Osteocyte (in vitro differentiated cells): Measurements from ENCODE around the gene SLC13A3. TPM values are rescaled to one million over a fixed set of nuclear protein-coding genes. Genes with fewer than 3 reads are reported as not detected.

Experiments used
- DNase-seq: peaks from one replicate; pipeline ENCODE4 v3.0.0; 2021; ENCODE audit warnings: mixed read lengths; ENCODE audit not compliant: unreplicated experiment; ENCODE audit errors: extremely low spot score
- H3K27ac Mint-ChIP-seq: one replicate; pipeline ENCODE4 v1.8.0; 2021; ENCODE audit warnings: mild to moderate bottlenecking, mixed read lengths; ENCODE audit not compliant: unreplicated experiment
- H3K27me3 Mint-ChIP-seq: one replicate; pipeline ENCODE4 v1.8.0; 2021; ENCODE audit warnings: mixed read lengths; ENCODE audit not compliant: unreplicated experiment
- H3K36me3 Mint-ChIP-seq: one replicate; pipeline ENCODE4 v1.8.0; 2021; ENCODE audit warnings: mixed read lengths; ENCODE audit not compliant: unreplicated experiment
- H3K4me1 Mint-ChIP-seq: one replicate; pipeline ENCODE4 v1.8.0; 2021; ENCODE audit warnings: mixed read lengths; ENCODE audit not compliant: unreplicated experiment
- H3K4me3 Mint-ChIP-seq: one replicate; pipeline ENCODE4 v1.8.0; 2021; ENCODE audit warnings: mild to moderate bottlenecking, moderate library complexity, mixed read lengths; ENCODE audit not compliant: unreplicated experiment
- H3K9me3 Mint-ChIP-seq: one replicate; pipeline ENCODE4 v1.8.0; 2021; ENCODE audit warnings: mixed read lengths; ENCODE audit not compliant: unreplicated experiment
- total RNA-seq: library from RNA; stranded (reverse); gene quantifications from 2 replicates; pipeline ENCODE4 v1.2.1, GENCODE V29; 2021
- TF ChIP-seq, protein P1 (sequence below): fragments of 200-600 bp; sonication (generic); IDR thresholded peaks from 2 replicates; pipeline ENCODE4 v1.5.0; 2021; ENCODE audit warnings: antibody characterized with exemption, mild to moderate bottlenecking, moderate library complexity

The SLC13A3 gene
- total RNA-seq, 1 donor from 2014 or later, result 1.8 TPM

DNA sequence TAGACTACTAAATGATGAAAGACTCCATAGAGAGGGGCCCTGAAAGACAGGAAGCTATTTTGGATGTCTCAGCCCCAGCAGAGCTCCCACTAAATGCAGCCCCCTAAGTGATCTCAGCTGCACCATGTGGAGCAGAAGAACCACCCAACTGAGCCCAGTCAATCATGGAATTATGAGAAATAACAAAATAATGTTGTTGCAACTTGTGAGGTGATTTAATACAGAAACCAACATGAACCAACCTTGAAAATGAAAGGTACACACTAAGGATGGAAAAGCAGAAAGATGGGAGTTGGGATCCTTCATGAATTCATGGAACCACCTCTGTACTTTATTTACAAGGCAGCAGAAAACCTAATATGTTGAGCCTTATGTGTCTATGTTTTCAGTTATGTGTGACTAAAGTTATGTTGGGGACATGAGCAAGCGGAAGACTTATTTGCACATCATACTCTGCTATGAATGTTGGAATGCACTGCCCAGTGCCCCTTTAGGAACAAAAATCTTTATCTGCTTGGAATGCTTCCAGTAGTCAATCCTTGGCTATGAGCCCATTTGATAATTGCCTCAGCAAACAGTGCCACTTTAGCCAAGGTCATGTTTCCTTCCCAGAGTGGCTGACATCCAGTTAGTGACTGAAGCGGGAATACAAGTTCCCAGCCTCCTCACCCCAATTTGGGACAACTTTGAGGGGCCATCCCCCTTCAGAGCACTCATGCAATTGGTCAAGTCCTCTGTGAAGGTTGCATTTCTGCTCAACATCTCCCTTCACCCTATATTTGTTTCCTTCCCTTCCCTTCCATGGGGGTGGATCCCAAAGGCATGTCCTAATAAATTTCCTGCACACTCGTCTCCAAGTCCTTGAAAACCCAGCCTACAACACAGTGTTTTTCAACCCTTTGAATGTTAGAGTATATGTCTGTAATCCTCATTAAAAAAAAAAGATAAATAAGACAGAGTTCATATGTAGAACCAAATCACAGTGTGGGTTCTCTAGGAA, 19.6 kb upstream of the SLC13A3 start:
- H3K36me3 Mint-ChIP-seq, result no peaks in the 10 kb centered on the region
- no peak overlapping the region for H3K4me3 Mint-ChIP-seq
- no peak overlapping the region for H3K27ac Mint-ChIP-seq
- DNase-seq, result no peak
- TF ChIP-seq, protein P1, sequence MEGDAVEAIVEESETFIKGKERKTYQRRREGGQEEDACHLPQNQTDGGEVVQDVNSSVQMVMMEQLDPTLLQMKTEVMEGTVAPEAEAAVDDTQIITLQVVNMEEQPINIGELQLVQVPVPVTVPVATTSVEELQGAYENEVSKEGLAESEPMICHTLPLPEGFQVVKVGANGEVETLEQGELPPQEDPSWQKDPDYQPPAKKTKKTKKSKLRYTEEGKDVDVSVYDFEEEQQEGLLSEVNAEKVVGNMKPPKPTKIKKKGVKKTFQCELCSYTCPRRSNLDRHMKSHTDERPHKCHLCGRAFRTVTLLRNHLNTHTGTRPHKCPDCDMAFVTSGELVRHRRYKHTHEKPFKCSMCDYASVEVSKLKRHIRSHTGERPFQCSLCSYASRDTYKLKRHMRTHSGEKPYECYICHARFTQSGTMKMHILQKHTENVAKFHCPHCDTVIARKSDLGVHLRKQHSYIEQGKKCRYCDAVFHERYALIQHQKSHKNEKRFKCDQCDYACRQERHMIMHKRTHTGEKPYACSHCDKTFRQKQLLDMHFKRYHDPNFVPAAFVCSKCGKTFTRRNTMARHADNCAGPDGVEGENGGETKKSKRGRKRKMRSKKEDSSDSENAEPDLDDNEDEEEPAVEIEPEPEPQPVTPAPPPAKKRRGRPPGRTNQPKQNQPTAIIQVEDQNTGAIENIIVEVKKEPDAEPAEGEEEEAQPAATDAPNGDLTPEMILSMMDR, result no peak
- H3K9me3 Mint-ChIP-seq, result peaks cover 4% of the 10 kb centered on the region
- H3K4me1 Mint-ChIP-seq, result peaks cover 2% of the 10 kb centered on the region
- H3K27me3 Mint-ChIP-seq, result no peaks in the 10 kb centered on the region

DNA sequence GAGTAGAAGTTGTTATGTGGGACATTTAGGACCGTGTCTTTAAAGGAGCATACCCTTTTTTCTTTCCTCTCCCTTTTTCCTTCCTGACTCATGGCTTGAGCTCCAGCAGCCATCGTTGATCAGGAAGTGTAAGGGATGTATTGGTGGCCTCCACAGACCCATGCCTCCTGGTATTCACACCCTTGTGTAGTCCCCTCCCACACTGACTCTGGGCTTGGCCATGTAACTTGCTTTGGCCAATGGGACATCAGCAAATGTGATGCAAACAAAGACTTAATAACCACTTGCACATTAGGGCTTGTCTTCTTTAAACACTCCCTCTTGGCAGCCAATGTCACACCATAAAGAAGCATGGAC, 18.9 kb upstream of the SLC13A3 start:
- TF ChIP-seq, protein P1, result no peak
- H3K36me3 Mint-ChIP-seq, result no peaks in the 10 kb centered on the region
- peaks cover 2% of the 10 kb centered on the region for H3K4me1 Mint-ChIP-seq
- peaks cover 4% of the 10 kb centered on the region for H3K9me3 Mint-ChIP-seq
- H3K27ac Mint-ChIP-seq, result no peak overlapping the region
- no peaks in the 10 kb centered on the region for H3K27me3 Mint-ChIP-seq
- no peak overlapping the region for H3K4me3 Mint-ChIP-seq
- no peak for DNase-seq

DNA sequence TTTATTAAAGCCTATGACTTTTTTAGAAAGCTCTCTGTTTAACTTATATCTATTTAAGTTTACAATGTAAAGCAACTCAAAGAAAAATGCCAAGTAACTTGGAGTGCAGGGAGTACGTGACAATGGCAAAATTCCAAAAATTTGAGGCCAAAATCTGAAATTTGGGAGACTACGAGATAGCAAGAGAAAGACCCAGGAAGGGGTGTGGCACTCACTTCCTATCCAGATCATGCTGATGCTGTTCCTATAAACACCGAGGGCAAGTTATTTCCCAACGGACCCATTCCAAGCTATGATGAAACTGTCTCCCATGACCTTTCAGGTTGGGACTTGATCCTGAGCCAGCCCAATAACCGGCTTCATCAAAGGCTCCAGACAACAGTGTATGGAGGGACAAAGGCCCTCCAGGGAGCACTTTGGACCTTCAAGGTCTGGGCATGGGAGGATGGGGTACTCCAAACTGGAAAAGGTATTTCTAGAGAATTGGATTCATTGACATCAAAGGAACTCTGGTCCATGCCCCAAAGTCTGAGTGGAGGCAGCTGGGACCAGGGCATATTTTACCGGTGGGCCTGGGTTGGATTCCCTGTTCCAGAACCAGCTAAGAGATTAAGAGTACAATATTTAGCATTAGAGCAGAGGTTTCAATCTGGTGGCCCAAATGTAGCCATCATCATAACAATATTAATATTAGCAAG, 15.7 kb upstream of the SLC13A3 start:
- Mint-ChIP-seq H3K27me3 (no peaks in the 10 kb centered on the region), H3K9me3 (peaks cover 4% of the 10 kb centered on the region), H3K27ac (no peak overlapping the region), H3K4me3 (no peak overlapping the region), H3K4me1 (no peaks in the 10 kb centered on the region), H3K36me3 (no peaks in the 10 kb centered on the region)
- DNase-seq, result no peak
- TF ChIP-seq, protein P1, result no peak

DNA sequence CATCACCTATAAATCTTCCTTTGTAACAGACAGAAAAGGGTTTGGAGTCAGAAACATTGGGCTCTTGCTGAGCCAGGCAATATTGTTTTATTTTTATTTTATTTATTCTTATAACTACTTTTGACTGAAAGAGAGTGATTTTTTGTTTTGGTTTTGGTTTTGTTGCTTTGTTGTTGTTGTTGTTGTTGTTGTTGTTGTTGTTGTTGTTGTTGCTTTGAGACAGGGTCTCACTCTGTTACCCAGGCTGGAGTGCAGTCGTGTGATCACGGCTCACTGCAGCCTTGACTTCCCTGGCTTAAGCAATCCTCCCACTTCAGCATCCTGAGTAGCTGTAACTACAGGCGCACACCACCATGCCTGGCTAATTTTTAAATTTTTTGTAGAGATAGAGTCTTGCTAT, 15.0 kb upstream of the SLC13A3 start:
- Mint-ChIP-seq H3K27ac (no peak overlapping the region), H3K27me3 (no peaks in the 10 kb centered on the region)

More for the DNA sequence above, 15.0 kb upstream of the SLC13A3 start:
- Mint-ChIP-seq H3K4me1 (no peaks in the 10 kb centered on the region), H3K4me3 (no peak overlapping the region), H3K36me3 (no peaks in the 10 kb centered on the region), H3K9me3 (peaks cover 4% of the 10 kb centered on the region)
- TF ChIP-seq, protein P1, result no peak
- DNase-seq, result no peak
